SJSA1 (cell line): ENCODE data around the gene NR1D1. TPM values are rescaled to one million over a fixed set of nuclear protein-coding genes. Genes with fewer than 3 reads are reported as not detected.

Experiments used
- DNase-seq, 2 experiments: peaks; one replicate each; pipeline ENCODE4 v3.0.0-alpha.2; 2015 to 2020; ENCODE audit warnings: low spot score in 2 of 2, low read depth in 1 of 2
- H3K27ac ChIP-seq: fragments of 250-450 bp; sonication (Bioruptor Pico); 2 replicates; pipeline ENCODE4 v1.5.1; 2020; ENCODE audit warnings: mild to moderate bottlenecking, moderate library complexity
- H3K27me3 ChIP-seq: fragments of 250-450 bp; sonication (Bioruptor Pico); replicated peaks from 2 replicates; pipeline ENCODE4 v1.5.1; 2020; ENCODE audit warnings: mild to moderate bottlenecking, moderate library complexity
- H3K36me3 ChIP-seq: fragments of 250-450 bp; sonication (Bioruptor Pico); 2 replicates; pipeline ENCODE4 v1.5.1; 2020; ENCODE audit warnings: mild to moderate bottlenecking
- H3K4me1 ChIP-seq: fragments of 250-450 bp; sonication (Bioruptor Pico); replicated peaks from 2 replicates; pipeline ENCODE4 v1.6.1; 2021; ENCODE audit warnings: mild to moderate bottlenecking
- H3K4me3 ChIP-seq: fragments of 250-450 bp; sonication (Bioruptor Pico); 2 replicates; pipeline ENCODE4 v1.5.1; 2020; ENCODE audit warnings: mild to moderate bottlenecking
- H3K9me3 ChIP-seq: fragments of 250-450 bp; sonication (Bioruptor Pico); replicated peaks from 2 replicates; pipeline ENCODE4 v1.5.1; 2020; ENCODE audit warnings: mild to moderate bottlenecking
- total RNA-seq: library from RNA; depleted of rRNA; stranded (reverse); fragments of >200 nt; shearing (Covaris generic); gene quantifications from 2 replicates; pipeline ENCODE4 v1.2.3, GENCODE V29; 2014; rRNA removed

The NR1D1 gene
- total RNA-seq, 1 experiment from 2014 or later: 1.8 TPM

GRCh38 chr17:40061609-40062038 lies 38.8 kb downstream of the NR1D1 start:
- Histone ChIP-seq H3K9me3 (no peaks in the 10 kb centered on the region), H3K27me3 (no peaks in the 10 kb centered on the region), H3K27ac (no peak overlapping the region), H3K4me1 (peaks cover 29% of the 10 kb centered on the region), H3K36me3 (no peaks in the 10 kb centered on the region; the same call in 1 of the 2 replicates), H3K4me3 (no peak overlapping the region)
- DNase-seq: no peak

DNA sequence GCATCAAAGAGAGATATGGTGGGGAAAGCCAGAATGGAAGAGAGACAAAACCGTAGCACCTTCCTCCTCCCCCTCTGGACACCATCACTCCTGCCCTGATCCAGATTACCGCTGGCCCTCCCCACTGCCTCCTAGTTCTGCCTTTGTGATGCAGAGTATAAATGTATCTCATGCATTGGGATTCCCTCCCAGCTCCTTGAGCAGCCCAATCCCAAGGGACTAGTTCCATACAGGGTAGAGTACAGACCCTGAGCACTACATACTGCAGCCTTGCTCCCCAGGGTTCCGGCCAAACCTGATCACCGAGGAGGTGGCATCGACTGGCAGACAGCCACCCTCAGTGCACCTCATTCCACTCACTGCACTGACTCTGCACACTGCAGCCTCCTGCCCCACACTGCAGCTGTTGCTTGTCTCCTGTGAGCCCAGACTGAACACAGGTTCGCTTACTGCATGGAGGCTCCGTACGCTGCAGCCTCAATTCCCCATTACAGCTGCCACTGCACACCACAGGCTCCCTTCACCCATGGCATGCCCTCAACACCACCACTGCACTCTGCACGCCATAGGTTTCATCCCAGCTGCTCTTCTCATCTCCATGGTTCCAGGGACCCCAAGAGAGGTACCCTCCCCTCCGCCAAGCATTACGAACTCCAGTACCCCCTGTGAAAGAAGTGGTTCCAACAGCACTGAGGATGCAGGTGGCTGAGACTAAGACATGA lies 39.3 kb downstream of the NR1D1 start:
- no peak overlapping the region for H3K27ac ChIP-seq
- peaks cover 29% of the 10 kb centered on the region for H3K4me1 ChIP-seq
- H3K36me3 ChIP-seq: no peaks in the 10 kb centered on the region; the same call in 1 of the 2 replicates
- no peaks in the 10 kb centered on the region for H3K9me3 ChIP-seq
- DNase-seq: no peak
- no peaks in the 10 kb centered on the region for H3K27me3 ChIP-seq
- no peak overlapping the region for H3K4me3 ChIP-seq

GRCh38 chr17:40059729-40060475 lies 40.5 kb downstream of the NR1D1 start:
- no peaks in the 10 kb centered on the region for H3K27me3 ChIP-seq
- H3K27ac ChIP-seq: no peak overlapping the region
- H3K4me3 ChIP-seq: no peak overlapping the region
- no peaks in the 10 kb centered on the region; the same call in 1 of the 2 replicates for H3K36me3 ChIP-seq
- no peaks in the 10 kb centered on the region for H3K9me3 ChIP-seq
- no peak for DNase-seq
- H3K4me1 ChIP-seq: peaks cover 24% of the 10 kb centered on the region

DNA sequence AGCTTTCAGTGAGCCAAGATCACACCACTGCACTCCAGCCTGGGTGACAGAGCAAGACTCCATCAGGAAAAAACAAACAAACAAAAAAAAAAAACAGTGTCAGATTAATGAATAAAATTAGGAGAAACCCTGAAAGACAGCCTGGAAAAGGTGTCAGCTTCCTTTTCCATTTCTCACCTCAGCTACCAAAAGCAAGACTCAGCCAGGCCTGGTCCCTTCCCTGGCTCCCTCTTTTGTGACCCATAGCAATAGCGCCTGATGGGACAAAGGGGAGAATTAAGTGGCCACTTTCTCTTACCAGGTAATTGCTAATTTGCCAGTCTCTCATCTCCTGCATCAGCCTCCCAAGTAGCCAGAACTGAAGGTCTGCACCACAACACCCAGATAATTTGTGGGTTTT lies 41.5 kb downstream of the NR1D1 start:
- no peaks in the 10 kb centered on the region for H3K9me3 ChIP-seq
- H3K4me3 ChIP-seq: no peak overlapping the region
- DNase-seq: no peak
- H3K36me3 ChIP-seq: no peaks in the 10 kb centered on the region; the same call in 1 of the 2 replicates
- H3K27me3 ChIP-seq: no peaks in the 10 kb centered on the region
- H3K27ac ChIP-seq: no peak overlapping the region
- peaks cover 18% of the 10 kb centered on the region for H3K4me1 ChIP-seq

- no peak overlapping the region for H3K27ac ChIP-seq
- no peaks in the 10 kb centered on the region for H3K9me3 ChIP-seq
- no peak overlapping the region for H3K4me3 ChIP-seq
- no peak for DNase-seq
- H3K27me3 ChIP-seq: no peaks in the 10 kb centered on the region
- no peaks in the 10 kb centered on the region; the same call in 1 of the 2 replicates for H3K36me3 ChIP-seq
- peaks cover 16% of the 10 kb centered on the region for H3K4me1 ChIP-seq
Measured at GRCh38 chr17:40058186-40058784, 42.1 kb downstream of the NR1D1 start.

GRCh38 chr17:40056379-40057015 lies 43.9 kb downstream of the NR1D1 start:
- peaks cover 9% of the 10 kb centered on the region; the same call in 1 of the 2 replicates for H3K4me1 ChIP-seq
- H3K27me3 ChIP-seq: no peaks in the 10 kb centered on the region
- H3K4me3 ChIP-seq: no peak overlapping the region
- DNase-seq: no peak
- H3K36me3 ChIP-seq: peaks cover 16% of the 10 kb centered on the region
- H3K9me3 ChIP-seq: no peaks in the 10 kb centered on the region
- H3K27ac ChIP-seq: no peak overlapping the region

Other genes with a start within 250 kb of the NR1D1 start
- gene IKZF3, start 236.3 kb downstream of the NR1D1 start, total RNA-seq: under 0.01 TPM in 1 of 2 replicates, not detected in the other
- gene ZPBP2, start 232.4 kb downstream of the NR1D1 start, total RNA-seq: not detected in 2 replicates
- 0.85 and 2.2 TPM in 2 replicates for gene GSDMB, start 182.0 kb downstream of the NR1D1 start, total RNA-seq
- gene ORMDL3, start 173.0 kb downstream of the NR1D1 start, total RNA-seq: 36.0 and 39.1 TPM in 2 replicates
- gene LRRC3C, start 172.9 kb downstream of the NR1D1 start, total RNA-seq: not detected in 2 replicates
- not detected in 2 replicates for gene GSDMA, start 137.6 kb downstream of the NR1D1 start, total RNA-seq
- gene PSMD3, start 119.8 kb downstream of the NR1D1 start, total RNA-seq: 98.3 and 167 TPM in 2 replicates
- gene CSF3, start 85.1 kb downstream of the NR1D1 start, total RNA-seq: not detected in 2 replicates
- gene MED24, start 46.2 kb downstream of the NR1D1 start, total RNA-seq: 40.1 and 46.3 TPM in 2 replicates
- gene THRA, start 37.6 kb downstream of the NR1D1 start, total RNA-seq: 14.0 and 14.4 TPM in 2 replicates
- 41.7 and 49.4 TPM in 2 replicates for gene MSL1, start 21.4 kb upstream of the NR1D1 start, total RNA-seq
- gene CASC3, start 39.9 kb upstream of the NR1D1 start, total RNA-seq: 40.0 and 41.4 TPM in 2 replicates
- 0.28 and 1.1 TPM in 2 replicates for gene RAPGEFL1, start 76.9 kb upstream of the NR1D1 start, total RNA-seq
- gene WIPF2, start 118.7 kb upstream of the NR1D1 start, total RNA-seq: 1.7 and 5.7 TPM in 2 replicates
- gene CDC6, start 187.3 kb upstream of the NR1D1 start, total RNA-seq: 95.8 and 97.8 TPM in 2 replicates
- 30.7 and 38.5 TPM in 2 replicates for gene RARA, start 208.6 kb upstream of the NR1D1 start, total RNA-seq